Activated CD8-positive, alpha-beta T cell treated with anti-CD3 and anti-CD28 coated beads for 36 hours (primary cell): ENCODE data around the gene ACTR3C. TPM values are rescaled to one million over a fixed set of nuclear protein-coding genes. Genes with fewer than 3 reads are reported as not detected.

Source experiments
- ATAC-seq: fragments of 200-7000 bp; cut with Tn5 transposase; one replicate; pipeline ENCODE4 v1.10.0; 2021; ENCODE audit warnings: mild to moderate bottlenecking, moderate library complexity
- CTCF ChIA-PET: fragments of 350-600 bp; sonication (Branson Sonifier 250); formaldehyde crosslinking; loops from one replicate; lab custom pipeline; 2021; ENCODE audit warnings: antibody characterized with exemption; lab: Charles Lee
- POLR2A ChIA-PET: fragments of 350-600 bp; sonication (Branson Sonifier 250); formaldehyde crosslinking; loops from one replicate; lab custom pipeline; 2021; ENCODE audit warnings: antibody characterized with exemption; lab: Charles Lee
- DNase-seq: peaks from one replicate; pipeline ENCODE4 v3.0.0-alpha.2; 2020
- H3K27ac Mint-ChIP-seq: one replicate; pipeline ENCODE4 v1.8.0; 2021; ENCODE audit warnings: mild to moderate bottlenecking, mixed read lengths
- H3K27me3 Mint-ChIP-seq: one replicate; pipeline ENCODE4 v1.8.0; 2021; ENCODE audit warnings: mixed read lengths
- H3K36me3 Mint-ChIP-seq: one replicate; pipeline ENCODE4 v1.8.0; 2021; ENCODE audit warnings: low read depth, mixed read lengths
- H3K4me1 Mint-ChIP-seq: one replicate; pipeline ENCODE4 v1.8.0; 2021; ENCODE audit warnings: low read depth, mixed read lengths
- H3K4me3 Mint-ChIP-seq: one replicate; pipeline ENCODE4 v1.8.0; 2021; ENCODE audit warnings: mild to moderate bottlenecking, moderate library complexity, mixed read lengths
- H3K9me3 Mint-ChIP-seq: one replicate; pipeline ENCODE4 v1.8.0; 2021; ENCODE audit warnings: mixed read lengths
- intact Hi-C: fragments of 100-400 bp; cut with micrococcal nuclease; formaldehyde crosslinking; loops from one replicate; pipeline ENCODE4 v1.10.0; 2022
- total RNA-seq, 2 experiments: library from RNA; stranded (reverse); gene quantifications; one replicate each; pipeline ENCODE4 v1.2.3, GENCODE V29; 2021
- TF ChIP-seq, protein P1 (sequence below): fragments of 200-600 bp; IDR thresholded peaks from one replicate; pipeline ENCODE4 v1.8.0; 2022; ENCODE audit warnings: antibody characterized with exemption, mild to moderate bottlenecking

Gene ACTR3C
- total RNA-seq, 2 experiments from 2014 or later: 2.6 to 2.9 TPM

DNA sequence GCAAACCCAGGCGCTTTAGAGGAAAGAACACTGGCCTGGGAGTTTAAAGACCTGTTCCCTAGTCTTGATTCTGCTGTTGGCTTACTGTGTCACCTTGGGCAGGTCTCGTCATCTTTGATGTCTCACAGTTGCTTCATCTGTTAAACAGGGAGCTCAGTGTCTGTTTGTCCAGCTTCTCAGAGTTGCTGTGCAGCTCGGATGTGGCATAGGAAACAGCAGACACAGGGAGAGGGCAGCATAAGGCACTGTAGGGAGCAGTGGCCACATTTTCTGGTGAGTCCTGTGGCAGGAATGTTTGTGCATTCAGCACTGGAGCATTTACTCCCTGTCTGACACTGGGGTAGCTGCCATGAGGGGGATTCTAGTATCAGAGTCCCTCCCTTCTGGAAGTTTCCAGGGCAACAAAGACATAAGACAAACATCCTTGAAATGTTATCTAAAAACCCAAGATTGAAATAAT, 47.3 kb upstream of the ACTR3C start:
- no peaks in the 10 kb centered on the region for H3K27me3 Mint-ChIP-seq
- ChIA-PET POLR2A (interaction anchor here (1.0 to 6.1 kb wide), 4 partner anchors 17 to 81 kb away, joined by 3 to 52 read pairs (median 16); partner anchors contain the start of genes ACTR3C, GIMAP8 and LRRC61), CTCF (interaction anchor here (1.5 to 3.8 kb wide), 2 partner anchors 14 to 35 kb away, joined by 4 to 23 read pairs; a partner anchor contains a TSS)
- peak overlapping the region; percentile 97 for H3K4me3 Mint-ChIP-seq
- H3K9me3 Mint-ChIP-seq: no peaks in the 10 kb centered on the region
- intact Hi-C loops: no loop called here
- ATAC-seq (no peak), DNase-seq (no peak)
- peaks cover 61% of the 10 kb centered on the region for H3K4me1 Mint-ChIP-seq
- H3K36me3 Mint-ChIP-seq: peaks cover 29% of the 10 kb centered on the region
- TF ChIP-seq, protein P1, sequence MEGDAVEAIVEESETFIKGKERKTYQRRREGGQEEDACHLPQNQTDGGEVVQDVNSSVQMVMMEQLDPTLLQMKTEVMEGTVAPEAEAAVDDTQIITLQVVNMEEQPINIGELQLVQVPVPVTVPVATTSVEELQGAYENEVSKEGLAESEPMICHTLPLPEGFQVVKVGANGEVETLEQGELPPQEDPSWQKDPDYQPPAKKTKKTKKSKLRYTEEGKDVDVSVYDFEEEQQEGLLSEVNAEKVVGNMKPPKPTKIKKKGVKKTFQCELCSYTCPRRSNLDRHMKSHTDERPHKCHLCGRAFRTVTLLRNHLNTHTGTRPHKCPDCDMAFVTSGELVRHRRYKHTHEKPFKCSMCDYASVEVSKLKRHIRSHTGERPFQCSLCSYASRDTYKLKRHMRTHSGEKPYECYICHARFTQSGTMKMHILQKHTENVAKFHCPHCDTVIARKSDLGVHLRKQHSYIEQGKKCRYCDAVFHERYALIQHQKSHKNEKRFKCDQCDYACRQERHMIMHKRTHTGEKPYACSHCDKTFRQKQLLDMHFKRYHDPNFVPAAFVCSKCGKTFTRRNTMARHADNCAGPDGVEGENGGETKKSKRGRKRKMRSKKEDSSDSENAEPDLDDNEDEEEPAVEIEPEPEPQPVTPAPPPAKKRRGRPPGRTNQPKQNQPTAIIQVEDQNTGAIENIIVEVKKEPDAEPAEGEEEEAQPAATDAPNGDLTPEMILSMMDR: no peak
- H3K27ac Mint-ChIP-seq: peak overlapping the region; percentile 97

DNA sequence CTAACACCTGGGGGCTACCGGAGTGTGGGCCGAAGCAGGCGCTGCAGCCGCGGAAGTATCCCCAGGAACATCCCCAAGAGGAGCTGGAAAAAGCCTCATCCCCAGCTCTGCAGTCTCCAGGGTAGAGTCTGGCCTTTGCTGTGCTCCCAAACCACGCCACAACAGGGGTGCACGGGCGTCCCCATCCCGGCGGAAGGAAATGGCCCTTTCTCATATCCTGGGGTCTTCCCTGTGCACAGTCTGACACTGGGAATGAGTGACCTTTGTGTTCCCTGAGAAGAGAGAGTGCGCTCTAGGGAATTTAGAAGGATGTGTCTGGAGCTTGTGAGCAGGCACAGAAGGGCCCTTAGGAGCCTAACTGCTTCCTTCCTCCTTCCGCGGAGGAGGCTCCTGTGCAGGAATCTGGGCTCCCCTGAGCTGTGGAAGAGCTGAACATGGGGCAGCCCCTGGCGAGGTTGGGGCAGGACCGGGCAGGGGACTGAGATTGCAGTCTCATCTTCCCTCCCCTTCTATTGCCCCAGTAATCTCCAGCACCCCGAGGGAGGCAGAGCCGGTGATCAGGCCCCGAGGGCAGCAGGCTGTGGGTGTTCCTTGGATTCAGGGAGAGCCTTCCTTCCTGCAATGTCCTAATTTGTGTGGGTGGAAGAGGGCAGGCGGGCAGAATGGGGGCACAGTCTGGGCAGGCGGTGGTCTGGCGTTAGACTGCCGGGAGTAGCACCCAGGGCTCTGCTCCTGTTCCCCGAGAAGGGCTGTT, 46.6 kb upstream of the ACTR3C start:
- Mint-ChIP-seq H3K4me3 (peak overlapping the region; percentile 97), H3K27me3 (no peaks in the 10 kb centered on the region), H3K36me3 (peaks cover 27% of the 10 kb centered on the region), H3K4me1 (peaks cover 63% of the 10 kb centered on the region), H3K9me3 (no peaks in the 10 kb centered on the region), H3K27ac (peak overlapping the region; percentile 97)
- CTCF ChIA-PET: interaction anchor here (1.1 to 3.8 kb wide), 3 partner anchors 8 to 45 kb away, joined by 3 to 23 read pairs (median 7); a partner anchor contains a TSS
- intact Hi-C loops: no loop called here
- ATAC-seq (no peak), DNase-seq (no peak)
- POLR2A ChIA-PET: interaction anchor here (0.9 to 6.1 kb wide), 5 partner anchors 8 to 82 kb away, joined by 3 to 52 read pairs (median 19); partner anchors contain the start of genes ACTR3C, GIMAP8, LRRC61 and ZNF775
- TF ChIP-seq, protein P1: no peak

DNA sequence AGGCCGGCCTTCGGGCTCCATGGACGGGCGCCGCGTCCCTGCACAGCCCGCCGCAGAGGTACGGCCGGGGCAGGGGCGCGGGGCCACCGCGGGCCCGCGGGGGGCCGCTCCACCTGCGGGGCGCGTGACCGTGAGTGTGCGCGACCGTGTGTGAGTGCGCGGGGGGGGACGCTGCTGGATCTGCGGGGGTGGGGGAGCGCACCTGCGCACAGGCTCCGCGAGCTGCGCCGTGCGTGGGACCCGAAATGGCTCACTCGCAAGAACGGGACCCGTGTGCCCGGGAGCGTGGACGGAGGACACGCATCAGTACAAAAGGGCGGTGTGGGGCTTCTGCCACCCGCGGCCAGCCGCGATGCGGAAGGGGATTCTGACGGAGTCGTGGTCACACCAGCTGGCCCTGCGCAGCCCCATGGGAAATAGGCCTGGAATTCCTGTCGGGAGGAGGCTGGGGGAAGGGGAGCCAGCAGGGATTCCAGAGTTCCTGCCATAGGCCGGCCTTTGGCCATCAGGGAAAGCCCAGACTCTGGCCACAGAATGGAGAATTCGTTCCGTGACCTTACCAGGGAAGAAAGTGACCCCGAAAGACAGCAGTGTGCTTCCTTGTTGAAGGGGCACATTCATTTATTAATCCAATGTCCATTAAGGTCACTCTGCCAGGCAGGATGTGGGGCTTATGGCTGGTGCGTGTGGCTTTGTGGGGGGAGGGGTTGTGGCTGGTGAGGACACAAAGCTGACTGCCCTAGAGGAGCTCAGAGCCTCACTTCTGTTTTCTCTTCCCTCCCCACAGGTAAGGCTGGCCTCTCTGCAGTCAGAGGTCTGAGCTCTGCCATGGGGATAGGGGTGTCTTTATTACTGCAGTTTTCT, 45.8 kb upstream of the ACTR3C start:
- peak; percentile 47 for ATAC-seq

DNA sequence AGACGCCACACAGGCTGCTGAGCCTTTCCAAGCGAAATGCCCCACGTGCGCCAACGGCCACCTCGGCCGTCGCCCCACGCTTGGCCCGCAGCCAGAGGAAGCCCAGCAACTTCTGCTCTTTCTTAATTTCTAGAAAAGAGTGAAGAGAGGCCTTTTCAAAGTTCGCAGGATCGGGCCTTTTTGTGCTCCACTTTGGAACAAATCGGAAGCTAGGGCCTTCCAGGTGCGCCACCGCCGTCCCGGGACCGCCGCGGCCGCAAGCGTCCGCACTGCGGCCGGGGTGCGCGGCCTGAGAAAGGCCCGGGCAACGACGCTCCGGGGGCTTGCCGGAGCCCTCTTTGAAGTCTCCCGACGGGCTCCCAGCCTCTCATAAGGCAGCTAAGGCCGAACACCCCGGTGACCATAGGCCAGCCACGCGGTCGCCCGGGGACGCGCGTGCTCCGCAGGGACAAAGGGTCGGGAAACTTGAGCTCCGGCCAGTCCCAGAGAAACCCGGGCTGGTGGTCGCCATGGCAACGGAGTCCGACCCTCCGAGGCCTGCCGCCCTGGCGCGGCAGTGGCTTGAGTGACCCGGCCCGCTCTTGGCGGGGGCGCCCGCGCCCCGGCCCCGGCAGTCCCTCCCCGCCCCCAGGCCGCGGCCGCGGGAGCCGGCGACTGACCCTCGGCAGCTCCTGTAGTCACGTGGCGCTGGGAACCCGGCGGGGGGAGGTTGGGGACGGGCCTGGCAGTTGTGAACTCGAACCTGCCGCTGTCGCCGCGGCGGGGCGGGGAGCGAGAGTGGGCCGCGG, 44.9 kb upstream of the ACTR3C start, which contains the start of gene REPIN1:
Gene REPIN1 (plus strand): TSS at position 727 of the 788 bp plus-strand sequence. CDS start 890 bp downstream, outside the sequence.
- POLR2A ChIA-PET: interaction anchor here (0.7 to 6.1 kb wide), 10 partner anchors 10 to 83 kb away, joined by 3 to 52 read pairs (median 7); partner anchors contain the start of genes ACTR3C, GIMAP8, LRRC61 and ZNF775
- intact Hi-C loops: no loop called here
- Mint-ChIP-seq H3K4me1 (peaks cover 56% of the 10 kb centered on the region), H3K36me3 (peaks cover 17% of the 10 kb centered on the region), H3K9me3 (no peaks in the 10 kb centered on the region), H3K27ac (peak within 1 kb of the TSS; percentile 97), H3K4me3 (peak within 1 kb of the TSS; percentile 97), H3K27me3 (no peaks in the 10 kb centered on the region)
- ATAC-seq (peak; percentile 57), DNase-seq (peak; percentile 85)
- TF ChIP-seq, protein P1: no peak
- CTCF ChIA-PET: interaction anchor here (1.1 to 3.8 kb wide), 4 partner anchors 10 to 81 kb away, joined by 3 to 23 read pairs (median 6); a partner anchor contains a TSS

More for the DNA sequence above, 45.8 kb upstream of the ACTR3C start:
- peaks cover 59% of the 10 kb centered on the region for H3K4me1 Mint-ChIP-seq
- DNase-seq: peak; percentile 63
- TF ChIP-seq, protein P1: no peak
- H3K4me3 Mint-ChIP-seq: peak overlapping the region; percentile 97
- ChIA-PET CTCF (interaction anchor here (1.1 to 3.8 kb wide), 5 partner anchors 9 to 80 kb away, joined by 3 to 23 read pairs (median 5); a partner anchor contains a TSS), POLR2A (interaction anchor here (0.8 to 6.1 kb wide), 9 partner anchors 9 to 83 kb away, joined by 3 to 52 read pairs (median 10); partner anchors contain the start of genes ACTR3C, GIMAP8, LRRC61 and ZNF775)
- peak overlapping the region; percentile 97 for H3K27ac Mint-ChIP-seq
- no peaks in the 10 kb centered on the region for H3K27me3 Mint-ChIP-seq
- peaks cover 23% of the 10 kb centered on the region for H3K36me3 Mint-ChIP-seq
- no peaks in the 10 kb centered on the region for H3K9me3 Mint-ChIP-seq
- intact Hi-C loops: no loop called here
